MM.1S (cell line): ENCODE results near the gene ASH1L.
"Not testable (repeated sequence)": the region's sequence is repeated elsewhere in the genome, so short reads cannot be mapped to it uniquely, and the experiment has no call there.

Experiments
- DNase-seq: peaks from one replicate; pipeline ENCODE4 v3.0.0-alpha.2; 2015
- H2AFZ ChIP-seq: fragments of 300-600 bp; sonication (generic); 2 replicates; pipeline ENCODE4 v1.6.0; 2016; ENCODE audit warnings: antibody characterized with exemption, low read length
- H3F3A ChIP-seq: fragments of 300-600 bp; sonication (generic); 2 replicates; pipeline ENCODE4 v1.6.1; 2016; ENCODE audit warnings: mild to moderate bottlenecking, antibody characterized with exemption, low read length, moderate library complexity, mixed read lengths; ENCODE audit not compliant: insufficient read depth
- H3K27ac ChIP-seq: fragments of 300-600 bp; sonication (generic); 2 replicates; pipeline ENCODE4 v1.5.1; 2016; ENCODE audit warnings: mild to moderate bottlenecking, low read length
- H3K27me3 ChIP-seq: fragments of 300-600 bp; sonication (generic); replicated peaks from 2 replicates; pipeline ENCODE4 v1.6.0; 2016; ENCODE audit warnings: low read length; ENCODE audit not compliant: insufficient read depth
- H3K36me3 ChIP-seq: fragments of 300-600 bp; sonication (generic); replicated peaks from 2 replicates; pipeline ENCODE4 v1.6.1; 2016; ENCODE audit warnings: mild to moderate bottlenecking, low read length, mixed read lengths; ENCODE audit not compliant: insufficient read depth
- H3K4me1 ChIP-seq: fragments of 300-600 bp; sonication (generic); 2 replicates; pipeline ENCODE4 v1.6.1; 2016; ENCODE audit warnings: low read length, mixed read lengths
- H3K4me2 ChIP-seq: fragments of 300-600 bp; sonication (generic); 2 replicates; pipeline ENCODE4 v1.6.0; 2016; ENCODE audit warnings: low read depth, low read length
- H3K4me3 ChIP-seq: fragments of 300-600 bp; sonication (generic); 2 replicates; pipeline ENCODE4 v1.5.1; 2016; ENCODE audit warnings: low read length, mixed read lengths
- H3K79me2 ChIP-seq: fragments of 300-600 bp; sonication (generic); 2 replicates; pipeline ENCODE4 v1.6.1; 2016; ENCODE audit warnings: mixed run types, low read length, mixed read lengths
- H3K9ac ChIP-seq: fragments of 300-600 bp; sonication (generic); 2 replicates; pipeline ENCODE4 v1.6.1; 2016; ENCODE audit warnings: low read length, mixed read lengths
- H3K9me2 ChIP-seq: fragments of 300-600 bp; sonication (generic); replicated peaks from 2 replicates; pipeline ENCODE4 v1.6.1; 2016; ENCODE audit warnings: mild to moderate bottlenecking, low read length, mixed read lengths; ENCODE audit not compliant: insufficient read depth
- H3K9me3 ChIP-seq: fragments of 300-600 bp; sonication (generic); replicated peaks from 2 replicates; pipeline ENCODE4 v1.6.1; 2016; ENCODE audit warnings: mild to moderate bottlenecking, low read length, mixed read lengths; ENCODE audit not compliant: insufficient read depth
- H4K20me1 ChIP-seq: fragments of 300-600 bp; sonication (generic); 2 replicates; pipeline ENCODE4 v1.6.1; 2016; ENCODE audit warnings: mild to moderate bottlenecking, low read length, moderate library complexity, mixed read lengths; ENCODE audit not compliant: insufficient read depth
- EZH2 ChIP-seq: fragments of 300-600 bp; sonication (generic); optimal IDR thresholded peaks from 2 replicates; pipeline ENCODE3; 2017; ENCODE audit warnings: low read depth, mild to moderate bottlenecking, antibody characterized with exemption, low read length, mixed read lengths
- EZH2phosphoT487 ChIP-seq: fragments of 300-600 bp; sonication (generic); IDR thresholded peaks from 2 replicates; pipeline ENCODE4 v1.6.1; 2018; ENCODE audit warnings: antibody characterized with exemption, low read length
- TF ChIP-seq, protein P1 (sequence below): fragments of 300-600 bp; sonication (generic); IDR thresholded peaks from 2 replicates; pipeline ENCODE4 v1.5.1; 2016; ENCODE audit warnings: antibody characterized with exemption, low read length, mixed read lengths

Gene ASH1L

DNA sequence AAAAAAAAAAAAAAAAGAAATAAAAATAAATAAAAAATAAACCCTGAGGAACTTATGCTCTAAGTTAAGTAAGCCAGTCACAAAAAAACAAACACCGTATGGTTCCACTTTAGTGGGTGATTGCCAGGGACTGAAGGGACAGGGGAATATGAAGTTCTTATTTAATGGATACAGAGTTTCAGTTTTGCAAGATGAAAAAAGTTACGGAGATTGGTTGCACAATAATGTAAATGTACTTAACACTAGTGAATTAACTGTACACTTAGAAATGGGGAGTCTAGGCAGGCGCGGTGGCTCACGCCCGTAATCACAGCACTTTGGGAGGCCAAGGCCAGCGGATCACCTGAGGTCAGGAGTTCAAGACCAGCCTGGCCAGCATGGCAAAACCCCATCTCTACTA is 111.4 kb downstream of the ASH1L start:
- Histone ChIP-seq H3K9me2 (no peaks in the 10 kb centered on the region), H3K27me3 (no peaks in the 10 kb centered on the region), H3K9ac (no peak overlapping the region), H2AFZ (no peak overlapping the region), H3K36me3 (0 out of 2 replicates have a peak, but pooled peaks cover 4% of the 10 kb centered on the region), H3K4me3 (no peak overlapping the region), H3K79me2 (no peaks in the 10 kb centered on the region), H3F3A (no peaks in the 10 kb centered on the region), H3K4me1 (no peaks in the 10 kb centered on the region), H3K9me3 (no peaks in the 10 kb centered on the region), H3K27ac (no peak overlapping the region), H4K20me1 (no peaks in the 10 kb centered on the region), H3K4me2 (no peak overlapping the region)
- no peak for DNase-seq
- TF ChIP-seq EZH2: no peak
- no peak for TF ChIP-seq EZH2phosphoT487
- TF ChIP-seq, protein P1, sequence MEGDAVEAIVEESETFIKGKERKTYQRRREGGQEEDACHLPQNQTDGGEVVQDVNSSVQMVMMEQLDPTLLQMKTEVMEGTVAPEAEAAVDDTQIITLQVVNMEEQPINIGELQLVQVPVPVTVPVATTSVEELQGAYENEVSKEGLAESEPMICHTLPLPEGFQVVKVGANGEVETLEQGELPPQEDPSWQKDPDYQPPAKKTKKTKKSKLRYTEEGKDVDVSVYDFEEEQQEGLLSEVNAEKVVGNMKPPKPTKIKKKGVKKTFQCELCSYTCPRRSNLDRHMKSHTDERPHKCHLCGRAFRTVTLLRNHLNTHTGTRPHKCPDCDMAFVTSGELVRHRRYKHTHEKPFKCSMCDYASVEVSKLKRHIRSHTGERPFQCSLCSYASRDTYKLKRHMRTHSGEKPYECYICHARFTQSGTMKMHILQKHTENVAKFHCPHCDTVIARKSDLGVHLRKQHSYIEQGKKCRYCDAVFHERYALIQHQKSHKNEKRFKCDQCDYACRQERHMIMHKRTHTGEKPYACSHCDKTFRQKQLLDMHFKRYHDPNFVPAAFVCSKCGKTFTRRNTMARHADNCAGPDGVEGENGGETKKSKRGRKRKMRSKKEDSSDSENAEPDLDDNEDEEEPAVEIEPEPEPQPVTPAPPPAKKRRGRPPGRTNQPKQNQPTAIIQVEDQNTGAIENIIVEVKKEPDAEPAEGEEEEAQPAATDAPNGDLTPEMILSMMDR: no peak

DNA sequence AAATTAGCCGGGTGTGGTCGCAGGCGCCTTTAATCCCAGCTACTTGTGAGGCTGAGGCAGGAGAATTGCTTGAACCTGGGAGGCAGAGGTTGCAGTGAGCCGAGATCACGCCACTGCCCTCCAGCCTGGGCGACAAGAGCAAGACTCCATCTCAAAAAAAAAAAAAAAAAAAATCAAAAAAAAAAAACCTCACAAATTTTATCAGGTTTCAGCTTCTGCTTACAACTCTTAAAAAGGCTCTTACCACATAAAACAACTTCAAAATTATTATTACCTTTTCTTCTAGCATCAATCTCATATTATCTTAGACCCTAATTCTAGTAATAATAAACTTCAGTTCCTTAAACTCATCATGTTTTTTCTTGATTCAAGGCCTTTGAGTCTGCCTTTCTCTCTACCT is 120.2 kb downstream of the ASH1L start:
- not testable (repeated sequence) for DNase-seq, H3K4me1 ChIP-seq, H3K36me3 ChIP-seq, H3K27ac ChIP-seq, H3K9ac ChIP-seq, H3F3A ChIP-seq, H2AFZ ChIP-seq, H3K27me3 ChIP-seq, H4K20me1 ChIP-seq, H3K9me2 ChIP-seq, H3K4me2 ChIP-seq, H3K4me3 ChIP-seq, H3K9me3 ChIP-seq
- H3K79me2 ChIP-seq: peaks cover 24% of the 10 kb centered on the region

- Histone ChIP-seq H3K79me2 (peaks cover 33% of the 10 kb centered on the region; the same call in 1 of the 2 replicates), H3K9me2 (no peaks in the 10 kb centered on the region), H3K9ac (no peak overlapping the region), H3K4me1 (no peaks in the 10 kb centered on the region), H3F3A (no peaks in the 10 kb centered on the region), H4K20me1 (no peaks in the 10 kb centered on the region), H3K27me3 (no peaks in the 10 kb centered on the region), H3K27ac (no peak overlapping the region), H3K36me3 (peaks cover 14% of the 10 kb centered on the region), H2AFZ (no peak overlapping the region), H3K4me2 (no peak overlapping the region), H3K9me3 (no peaks in the 10 kb centered on the region), H3K4me3 (no peak overlapping the region)
- TF ChIP-seq EZH2 (no peak), EZH2phosphoT487 (no peak)
- TF ChIP-seq, protein P1: no peak
- DNase-seq: no peak
These were observed 125.2 kb downstream of the ASH1L start for GRCh38 chr1:155437405-155437804.

GRCh38 chr1:155433831-155434389 is 128.7 kb downstream of the ASH1L start:
- not testable (repeated sequence) for H3K4me1 ChIP-seq, H2AFZ ChIP-seq, H3F3A ChIP-seq, H3K9me3 ChIP-seq, H3K9me2 ChIP-seq, H3K27ac ChIP-seq, H3K27me3 ChIP-seq, H3K4me3 ChIP-seq, H3K4me2 ChIP-seq, H3K9ac ChIP-seq, DNase-seq, H4K20me1 ChIP-seq
- Histone ChIP-seq H3K79me2 (peaks cover 25% of the 10 kb centered on the region; the same call in 1 of the 2 replicates), H3K36me3 (peaks cover 14% of the 10 kb centered on the region)

GRCh38 chr1:155433128-155433830 is 129.3 kb downstream of the ASH1L start:
- H3K9me2 ChIP-seq, H3K4me1 ChIP-seq, DNase-seq, H3K9me3 ChIP-seq, H4K20me1 ChIP-seq, H3K9ac ChIP-seq, H3K4me2 ChIP-seq, H3K27me3 ChIP-seq, H3K4me3 ChIP-seq, H3K27ac ChIP-seq, H2AFZ ChIP-seq, H3F3A ChIP-seq: not testable (repeated sequence)
- Histone ChIP-seq H3K79me2 (peaks cover 25% of the 10 kb centered on the region; the same call in 1 of the 2 replicates), H3K36me3 (peaks cover 12% of the 10 kb centered on the region; the same call in 1 of the 2 replicates)
